OCI-LY3 (cell line): ENCODE data around the gene AKAP7.

Experiments
- CTCF ChIP-seq: fragments of 200-600, 300-600 bp; sonication (generic); IDR thresholded peaks from 2 replicates; pipeline ENCODE4 v1.5.1; 2014; ENCODE audit warnings: antibody characterized with exemption, low read length, low read depth
- EZH2phosphoT487 ChIP-seq: fragments of 200-600 bp; shearing (Covaris generic); IDR thresholded peaks from 2 replicates; pipeline ENCODE4 v1.6.1; 2018; ENCODE audit warnings: antibody characterized with exemption, mixed run types, low read depth

- TF ChIP-seq CTCF, result no peak
- no peak for TF ChIP-seq EZH2phosphoT487
Observed at GRCh38 chr6:131286469-131287040, 151.3 kb downstream of the AKAP7 start.
